Fibroblast of lung (primary cell): ENCODE results near the gene MAT1A.

ENCODE experiments used
- CTCF ChIP-seq, 2 donors: IDR thresholded peaks in 1 of 2; conservative IDR thresholded peaks in 1 of 2; 1 replicate in 1 of 2; 2 replicates in 1 of 2; pipeline ENCODE4 v1.5.1; 2011 to 2012; ENCODE audit warnings: low read length in 2 of 2, control low read depth in 1 of 2, inconsistent platforms in 1 of 2, low read depth in 1 of 2, mild to moderate bottlenecking in 1 of 2
- EZH2 ChIP-seq: IDR thresholded peaks from 2 replicates; pipeline ENCODE4 v1.5.1; 2012; ENCODE audit warnings: low read length, control low read depth, mild to moderate bottlenecking; ENCODE audit errors: missing control alignments

GRCh38 chr10:80323311-80323710 is 33.9 kb upstream of the MAT1A start:
- no peak for TF ChIP-seq CTCF (conservative IDR thresholded peaks at IDR 0.05 in 1 of 2, IDR thresholded peaks at IDR 0.05 in 1 of 2; ENCODE audit: low read depth in 1 of 2, low read length in 2 of 2)
- TF ChIP-seq EZH2: no peak
